ENCODE data around the gene LYSET.
A peak's percentile ranks its signal among the peaks of the same experiment; 100 is the strongest.
"Not testable (repeated sequence)": the region's sequence is repeated elsewhere in the genome, so short reads cannot be mapped to it uniquely, and the experiment has no call there.

LYSET gene

GRCh38 chr14:93169619-93170018 is 15.5 kb upstream of the LYSET start:
- not testable (repeated sequence) for DNase-seq

GRCh38 chr14:93170141-93170540 is 15.0 kb upstream of the LYSET start:
- not testable (repeated sequence) for DNase-seq

- DNase-seq: no peak
Measured at GRCh38 chr14:93171376-93171775, 13.7 kb upstream of the LYSET start.

GRCh38 chr14:93173943-93174395 is 11.1 kb upstream of the LYSET start:
- no peak for DNase-seq

GRCh38 chr14:93174731-93175130 is 10.4 kb upstream of the LYSET start:
- DNase-seq: not testable (repeated sequence)

GRCh38 chr14:93175492-93175891 is 9.6 kb upstream of the LYSET start:
- DNase-seq: no peak

- DNase-seq: no peak
Measured at GRCh38 chr14:93183596-93184317, 1.4 kb upstream of the LYSET start.

- no peak for DNase-seq
Measured at GRCh38 chr14:93185349-93185720, 218 bp downstream of the LYSET start.

GRCh38 chr14:93186466-93186865 is 1.3 kb downstream of the LYSET start:
- DNase-seq: no peak

- no peak for DNase-seq
Measured at GRCh38 chr14:93186956-93187355, 1.8 kb downstream of the LYSET start.

- no peak for DNase-seq
Measured at GRCh38 chr14:93195316-93195999, 10.3 kb downstream of the LYSET start.

GRCh38 chr14:93199031-93199430 is 13.9 kb downstream of the LYSET start:
- DNase-seq: no peak

- DNase-seq: no peak
Measured at GRCh38 chr14:93200553-93200952, 15.4 kb downstream of the LYSET start.

- DNase-seq: no peak
Measured at GRCh38 chr14:93201155-93201704, 16.1 kb downstream of the LYSET start.

- peak; percentile 89 for DNase-seq
Measured at GRCh38 chr14:93206793-93207467, 21.8 kb downstream of the LYSET start, which contains the start of the genes GON7 and UBR7. Gene GON7 (minus strand): TSS chr14:93207065. CDS start chr14:93207037, 28 bp downstream. Gene UBR7 (plus strand): TSS chr14:93207256. CDS start chr14:93207292, 36 bp downstream.

GRCh38 chr14:93207468-93208308 is 22.6 kb downstream of the LYSET start:
- peak; percentile 17 for DNase-seq

GRCh38 chr14:93212432-93212831 is 27.3 kb downstream of the LYSET start:
- no peak for DNase-seq

GRCh38 chr14:93214598-93214997 is 29.5 kb downstream of the LYSET start:
- no peak for DNase-seq

- peak; percentile 72 for DNase-seq
Measured at GRCh38 chr14:93219103-93219726, 34.1 kb downstream of the LYSET start.

GRCh38 chr14:93220509-93220908 is 35.4 kb downstream of the LYSET start:
- no peak for DNase-seq

GRCh38 chr14:93223565-93223964 is 38.4 kb downstream of the LYSET start:
- DNase-seq: no peak

GRCh38 chr14:93228550-93228949 is 43.4 kb downstream of the LYSET start:
- DNase-seq: no peak
